Sigmoid colon (tissue), 3 donors: ENCODE results near the gene SSBP3.

Experiments used
- CTCF ChIP-seq, 4 experiments: fragments of 450-650 bp in 3 of 4; fragments of 200-600 bp in 1 of 4; IDR thresholded peaks; one replicate each; pipeline ENCODE4 v1.5.1; 2016 to 2019; ENCODE audit warnings: antibody characterized with exemption in 4 of 4, mild to moderate bottlenecking in 3 of 4, moderate library complexity in 2 of 4
- POLR2A ChIP-seq, 2 donors: fragments of 450-650 bp; IDR thresholded peaks; one replicate each; pipeline ENCODE4 v1.6.1; 2016; ENCODE audit warnings: antibody characterized with exemption in 2 of 2, mild to moderate bottlenecking in 2 of 2, moderate library complexity in 2 of 2

GRCh38 chr1:54273092-54273794 is 133.0 kb downstream of the SSBP3 start:
- TF ChIP-seq CTCF (IDR thresholded peaks at IDR 0.05) (peak in 3 of 4 experiments; percentile 20 to 72 (median 62)), POLR2A (IDR thresholded peaks at IDR 0.05) (no peak)
